Trophoblast cell (in vitro differentiated cells and primary cell): Measurements from ENCODE around the gene STARD7.
A peak's percentile ranks its signal among the peaks of the same experiment; 100 is the strongest.

Experiments
- DNase-seq, 2 donors: peaks; one replicate each; pipeline ENCODE4 v3.0.0-alpha.2; 2016
- H2AFZ ChIP-seq: 2 replicates; pipeline ENCODE4 v1.6.1; 2013; ENCODE audit warnings: low read length, moderate library complexity, mild to moderate bottlenecking; ENCODE audit not compliant: insufficient read depth, poor library complexity
- H2AK5ac ChIP-seq: 2 replicates; pipeline ENCODE4 v1.6.1; 2013; ENCODE audit warnings: mild to moderate bottlenecking, low read length
- H2BK120ac ChIP-seq: 2 replicates; pipeline ENCODE4 v1.6.1; 2013; ENCODE audit warnings: low read length, mild to moderate bottlenecking, moderate library complexity; ENCODE audit not compliant: insufficient read depth, poor library complexity
- H2BK12ac ChIP-seq: 2 replicates; pipeline ENCODE4 v1.6.1; 2013; ENCODE audit warnings: mild to moderate bottlenecking, low read length, moderate library complexity
- H2BK5ac ChIP-seq: 2 replicates; pipeline ENCODE4 v1.6.1; 2013; ENCODE audit warnings: low read length, low read depth, moderate library complexity, mild to moderate bottlenecking; ENCODE audit not compliant: poor library complexity
- H3K14ac ChIP-seq: 2 replicates; pipeline ENCODE4 v1.6.1; 2013; ENCODE audit warnings: mild to moderate bottlenecking, low read length
- H3K18ac ChIP-seq: 2 replicates; pipeline ENCODE4 v1.6.1; 2013; ENCODE audit warnings: mild to moderate bottlenecking, low read length
- H3K23ac ChIP-seq: 2 replicates; pipeline ENCODE4 v1.6.1; 2013; ENCODE audit warnings: low read length
- H3K27ac ChIP-seq: 2 replicates; pipeline ENCODE4 v1.5.1; 2013; ENCODE audit warnings: low read depth, mild to moderate bottlenecking, inconsistent platforms, low read length, moderate library complexity
- H3K27me3 ChIP-seq: 2 replicates; pipeline ENCODE4 v1.6.1; 2013; ENCODE audit warnings: inconsistent platforms, mild to moderate bottlenecking, low read length, moderate library complexity; ENCODE audit not compliant: insufficient read depth
- H3K36me3 ChIP-seq, 2 experiments: 1 replicate in 1 of 2; 2 replicates in 1 of 2; pipeline ENCODE4 v1.6.1; 2013; ENCODE audit warnings: low read length in 2 of 2, mild to moderate bottlenecking in 2 of 2, moderate library complexity in 1 of 2; ENCODE audit not compliant: insufficient read depth in 2 of 2, control insufficient read depth in 1 of 2
- H3K4ac ChIP-seq: 2 replicates; pipeline ENCODE4 v1.6.1; 2013; ENCODE audit warnings: low read depth, mild to moderate bottlenecking, low read length, moderate library complexity
- H3K4me1 ChIP-seq, 2 experiments: 1 replicate in 1 of 2; 2 replicates in 1 of 2; pipeline ENCODE4 v1.6.1; 2013; ENCODE audit warnings: low read length in 2 of 2, mild to moderate bottlenecking in 2 of 2, moderate library complexity in 1 of 2; ENCODE audit not compliant: insufficient read depth in 2 of 2, control insufficient read depth in 1 of 2
- H3K4me2 ChIP-seq: 2 replicates; pipeline ENCODE4 v1.6.1; 2013; ENCODE audit warnings: inconsistent platforms, mild to moderate bottlenecking, low read length, moderate library complexity
- H3K4me3 ChIP-seq: 2 replicates; pipeline ENCODE4 v1.5.1; 2013; ENCODE audit warnings: mild to moderate bottlenecking, low read depth, low read length, inconsistent platforms
- H3K79me1 ChIP-seq: one replicate; pipeline ENCODE4 v1.6.1; 2013; ENCODE audit warnings: low read length
- H3K79me2 ChIP-seq: 2 replicates; pipeline ENCODE4 v1.6.1; 2013; ENCODE audit warnings: low read length, mild to moderate bottlenecking; ENCODE audit not compliant: control insufficient read depth, insufficient read depth, poor library complexity
- H3K9ac ChIP-seq: 2 replicates; pipeline ENCODE4 v1.6.1; 2013; ENCODE audit warnings: mild to moderate bottlenecking, low read length
- H3K9me3 ChIP-seq: 2 replicates; pipeline ENCODE4 v1.6.1; 2013; ENCODE audit warnings: low read depth, mild to moderate bottlenecking, control low read depth, inconsistent platforms, low read length; ENCODE audit not compliant: insufficient read depth
- H4K12ac ChIP-seq: 2 replicates; pipeline ENCODE4 v1.6.1; 2013; ENCODE audit warnings: low read depth, mild to moderate bottlenecking, low read length, moderate library complexity
- H4K8ac ChIP-seq: 2 replicates; pipeline ENCODE4 v1.6.1; 2013; ENCODE audit warnings: low read depth, mild to moderate bottlenecking, low read length, moderate library complexity
- H4K91ac ChIP-seq: one replicate; pipeline ENCODE4 v1.6.1; 2013; ENCODE audit warnings: low read depth, mild to moderate bottlenecking, low read length, moderate library complexity
- WGBS: extraction: QIAGEN DNeasy Blood & Tissue Kit; methylation state at CpG from one replicate; pipeline ENCODE4 v1.1.7; 2013; ENCODE audit warnings: missing lambda C conversion rate; ENCODE audit not compliant: insufficient read length, insufficient coverage; ENCODE audit errors: extremely low coverage; 5-methylcytosine and 5-hydroxymethylcytosine counted together

Gene STARD7

GRCh38 chr2:96159084-96159830 lies 49.4 kb downstream of the STARD7 start:
- Histone ChIP-seq H3K79me1 (no peaks in the 10 kb centered on the region), H3K79me2 (no peaks in the 10 kb centered on the region), H3K36me3 (no peaks in the 10 kb centered on the region), H2BK120ac (no peak overlapping the region), H3K18ac (no peak overlapping the region), H4K8ac (no peak overlapping the region), H3K9ac (no peak overlapping the region), H2AFZ (no peak overlapping the region), H3K4me2 (no peak overlapping the region), H3K14ac (no peak overlapping the region), H3K23ac (no peak overlapping the region), H3K27me3 (no peaks in the 10 kb centered on the region), H4K12ac (no peak overlapping the region), H2BK12ac (no peak overlapping the region), H3K4ac (no peak overlapping the region), H3K4me1 (no peaks in the 10 kb centered on the region), H3K4me3 (no peak overlapping the region), H2BK5ac (no peak overlapping the region), H4K91ac (no peak overlapping the region), H3K9me3 (no peaks in the 10 kb centered on the region), H2AK5ac (no peak overlapping the region), H3K27ac (no peak overlapping the region)
- WGBS: no CpG with 5 or more reads among the region's 17 CpGs
- DNase-seq: no peak

DNA sequence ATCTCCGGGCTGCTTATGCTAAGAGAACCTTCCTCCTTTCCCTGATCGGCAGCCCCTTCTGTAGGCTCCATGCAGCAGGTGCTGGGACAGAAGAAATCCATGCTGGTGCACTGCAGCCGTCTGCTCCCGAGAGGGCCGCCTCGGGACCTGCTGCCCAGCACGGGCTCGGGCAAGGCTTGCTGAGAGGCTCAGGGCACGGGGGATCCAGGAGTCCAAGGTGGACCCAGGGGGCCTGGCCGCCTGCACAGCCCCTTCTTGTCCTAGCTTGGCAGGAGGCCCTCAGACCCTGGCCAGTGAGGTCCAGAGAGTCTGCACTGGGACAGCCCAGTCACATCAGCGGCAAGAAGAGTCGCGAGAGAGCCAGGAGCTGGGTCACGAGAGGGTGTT lies 50.1 kb downstream of the STARD7 start:
- WGBS: no CpG with 5 or more reads among the region's 14 CpGs
- no peak for DNase-seq
- H3K9me3 ChIP-seq: no peaks in the 10 kb centered on the region

GRCh38 chr2:96157649-96158553 lies 50.7 kb downstream of the STARD7 start:
- H3K14ac ChIP-seq: no peak overlapping the region
- WGBS: no CpG with 5 or more reads among the region's 19 CpGs
- H3K9me3 ChIP-seq: no peaks in the 10 kb centered on the region
- no peak overlapping the region for H3K23ac ChIP-seq
- no peak overlapping the region for H3K18ac ChIP-seq
- H2BK12ac ChIP-seq: no peak overlapping the region
- no peak overlapping the region for H3K4me2 ChIP-seq
- no peaks in the 10 kb centered on the region for H3K27me3 ChIP-seq
- H4K8ac ChIP-seq: no peak overlapping the region
- H3K9ac ChIP-seq: no peak overlapping the region
- no peaks in the 10 kb centered on the region for H3K79me2 ChIP-seq
- no peaks in the 10 kb centered on the region for H3K4me1 ChIP-seq
- no peak overlapping the region for H4K12ac ChIP-seq
- peak overlapping the region; percentile 39 for H3K4me3 ChIP-seq
- peak; percentile 28 to 30 for DNase-seq
- H3K79me1 ChIP-seq: no peaks in the 10 kb centered on the region
- H3K36me3 ChIP-seq: no peaks in the 10 kb centered on the region
- H2AFZ ChIP-seq: no peak overlapping the region
- H3K4ac ChIP-seq: no peak overlapping the region
- H3K27ac ChIP-seq: no peak overlapping the region
- no peak overlapping the region for H4K91ac ChIP-seq
- no peak overlapping the region for H2BK5ac ChIP-seq
- H2BK120ac ChIP-seq: no peak overlapping the region
- no peak overlapping the region for H2AK5ac ChIP-seq

More for the DNA sequence above, 50.1 kb downstream of the STARD7 start:
- H3K14ac ChIP-seq: no peak overlapping the region
- no peak overlapping the region for H2BK5ac ChIP-seq
- no peak overlapping the region for H4K12ac ChIP-seq
- no peak overlapping the region for H3K18ac ChIP-seq
- H2BK120ac ChIP-seq: no peak overlapping the region
- no peak overlapping the region for H3K4me3 ChIP-seq
- H3K23ac ChIP-seq: no peak overlapping the region
- no peak overlapping the region for H2AFZ ChIP-seq
- no peak overlapping the region for H3K4me2 ChIP-seq
- no peaks in the 10 kb centered on the region for H3K4me1 ChIP-seq
- no peak overlapping the region for H3K9ac ChIP-seq
- H2BK12ac ChIP-seq: no peak overlapping the region
- no peak overlapping the region for H3K4ac ChIP-seq
- no peak overlapping the region for H4K91ac ChIP-seq
- H3K79me2 ChIP-seq: no peaks in the 10 kb centered on the region
- H3K36me3 ChIP-seq: no peaks in the 10 kb centered on the region
- no peak overlapping the region for H3K27ac ChIP-seq
- no peak overlapping the region for H2AK5ac ChIP-seq
- no peak overlapping the region for H4K8ac ChIP-seq
- no peaks in the 10 kb centered on the region for H3K27me3 ChIP-seq
- no peaks in the 10 kb centered on the region for H3K79me1 ChIP-seq

- H3K4me1 ChIP-seq: no peaks in the 10 kb centered on the region
- H3K14ac ChIP-seq: no peak overlapping the region
- H3K36me3 ChIP-seq: no peaks in the 10 kb centered on the region
- WGBS: no CpG with 5 or more reads among the region's 5 CpGs
- no peak overlapping the region for H2BK12ac ChIP-seq
- H4K91ac ChIP-seq: no peak overlapping the region
- no peak overlapping the region for H3K23ac ChIP-seq
- H3K27ac ChIP-seq: no peak overlapping the region
- no peaks in the 10 kb centered on the region for H3K79me1 ChIP-seq
- no peak overlapping the region for H3K4me2 ChIP-seq
- no peak overlapping the region for H3K18ac ChIP-seq
- H2BK120ac ChIP-seq: no peak overlapping the region
- H2AK5ac ChIP-seq: no peak overlapping the region
- no peak overlapping the region for H2BK5ac ChIP-seq
- H3K4ac ChIP-seq: no peak overlapping the region
- no peak overlapping the region for H2AFZ ChIP-seq
- H3K4me3 ChIP-seq: peak overlapping the region; percentile 37
- no peak overlapping the region for H3K9ac ChIP-seq
- no peaks in the 10 kb centered on the region for H3K79me2 ChIP-seq
- H4K8ac ChIP-seq: no peak overlapping the region
- no peaks in the 10 kb centered on the region for H3K9me3 ChIP-seq
- no peak overlapping the region for H4K12ac ChIP-seq
- no peak for DNase-seq
- H3K27me3 ChIP-seq: no peaks in the 10 kb centered on the region
These were observed 51.5 kb downstream of the STARD7 start for GRCh38 chr2:96156926-96157648.
